Endothelial cell of umbilical vein (primary cell): ENCODE measurements around the gene SH3BP2. TPM values are rescaled to one million over a fixed set of nuclear protein-coding genes. Genes with fewer than 3 reads are reported as not detected.

Source experiments
- BruUV-seq: library from RNA; stranded (reverse); fragments of 400-500 nt; replicated peaks from 2 replicates; lab custom pipeline; 2021; lab: Mats Ljungman, UMichigan
- CTCF ChIA-PET: fragments of 300-600, 350-600 bp; sonication (Branson Sonifier 250); formaldehyde crosslinking; loops from one replicate; lab custom pipeline; 2021; ENCODE audit warnings: antibody characterized with exemption, inconsistent platforms; lab: Charles Lee
- POLR2A ChIA-PET: fragments of 300-600, 350-600 bp; sonication (Branson Sonifier 250); formaldehyde crosslinking; loops from one replicate; lab custom pipeline; 2021; ENCODE audit warnings: antibody characterized with exemption, inconsistent platforms; lab: Charles Lee
- DNase-seq: peaks from one replicate; pipeline ENCODE4 v3.0.0-alpha.2; 2011; ENCODE audit warnings: low read depth, low spot score
- FAIRE-seq: peaks from 2 replicates; lab custom pipeline; 2011; peaks lifted over from hg19 to GRCh38; lab: Jason Lieb, UNC
- H2AFZ ChIP-seq: 2 replicates; pipeline ENCODE4 v1.6.0; 2012; ENCODE audit warnings: low read depth, low read length, control low read depth, inconsistent platforms
- H3K27ac ChIP-seq: 2 replicates; pipeline ENCODE4 v1.5.1; 2011; ENCODE audit warnings: low read depth, mild to moderate bottlenecking, control low read depth, low read length, moderate library complexity; ENCODE audit not compliant: insufficient read depth
- H3K27me3 ChIP-seq, 2 experiments: 2 replicates each; pipeline versions ENCODE4 v1.6.0 to v1.6.1; 2011; ENCODE audit warnings: low read length in 2 of 2, mixed read lengths in 1 of 2; ENCODE audit not compliant: control insufficient read depth in 2 of 2, insufficient read depth in 2 of 2
- H3K36me3 ChIP-seq, 2 experiments: 2 replicates in 1 of 2; 3 replicates in 1 of 2; pipeline ENCODE4 v1.5.1; 2011; ENCODE audit warnings: low read length in 2 of 2, mild to moderate bottlenecking in 1 of 2, moderate library complexity in 1 of 2; ENCODE audit not compliant: control insufficient read depth in 2 of 2, insufficient read depth in 2 of 2; ENCODE audit errors: extremely low read depth in 1 of 2
- H3K4me1 ChIP-seq: 3 replicates; pipeline ENCODE4 v1.5.1; 2011; ENCODE audit warnings: mild to moderate bottlenecking, low read length; ENCODE audit not compliant: control insufficient read depth, insufficient read depth; ENCODE audit errors: extremely low read depth
- H3K4me2 ChIP-seq: 2 replicates; pipeline ENCODE4 v1.6.1; 2011; ENCODE audit warnings: low read length, control low read depth, mixed read lengths; ENCODE audit not compliant: insufficient read depth
- H3K4me3 ChIP-seq, 3 experiments: fragments of 200-600 bp in 1 of 3; sonication (generic), shearing (Covaris generic) in 1 of 3; replicated peaks in 1 of 3; 2 replicates each; pipeline ENCODE4 v1.5.1; 2011 to 2016; ENCODE audit warnings: control low read depth in 3 of 3, low read length in 3 of 3, mild to moderate bottlenecking in 2 of 3, inconsistent platforms in 1 of 3, low read depth in 1 of 3, moderate library complexity in 1 of 3; ENCODE audit not compliant: insufficient read depth in 1 of 3
- H3K79me2 ChIP-seq: 2 replicates; pipeline ENCODE4 v1.6.0; 2012; ENCODE audit warnings: low read length, inconsistent platforms; ENCODE audit not compliant: control insufficient read depth, insufficient read depth
- H3K9ac ChIP-seq: replicated peaks from 2 replicates; pipeline ENCODE3; 2011; ENCODE audit warnings: low read length, control low read depth; ENCODE audit not compliant: insufficient read depth; ENCODE audit errors: extremely low read depth
- H3K9me1 ChIP-seq: replicated peaks from 3 replicates; pipeline ENCODE4 v1.6.0; 2011; ENCODE audit warnings: mild to moderate bottlenecking, low read length; ENCODE audit not compliant: control insufficient read depth, insufficient read depth; ENCODE audit errors: extremely low read depth
- H3K9me3 ChIP-seq: replicated peaks from 2 replicates; pipeline ENCODE4 v1.5.1; 2012; ENCODE audit warnings: low read length, inconsistent platforms; ENCODE audit not compliant: control insufficient read depth, insufficient read depth
- H4K20me1 ChIP-seq: replicated peaks from 2 replicates; pipeline ENCODE3; 2011; ENCODE audit warnings: mild to moderate bottlenecking, low read length; ENCODE audit not compliant: control insufficient read depth, insufficient read depth; ENCODE audit errors: extremely low read depth
- CTCF ChIP-seq, 2 donors: IDR thresholded peaks; 1 replicate in 1 of 2; 2 replicates in 1 of 2; pipeline ENCODE4 v1.5.1; 2011; ENCODE audit warnings: low read length in 2 of 2, mild to moderate bottlenecking in 2 of 2, moderate library complexity in 2 of 2, control low read depth in 1 of 2, inconsistent platforms in 1 of 2, low read depth in 1 of 2; ENCODE audit not compliant: insufficient read depth in 1 of 2; ENCODE audit errors: extremely low read depth in 1 of 2
- EZH2 ChIP-seq: IDR thresholded peaks from 2 replicates; pipeline ENCODE4 v1.6.1; 2012; ENCODE audit warnings: borderline replicate concordance, low read depth, mild to moderate bottlenecking, moderate library complexity, low read length, inconsistent platforms; ENCODE audit not compliant: severe bottlenecking
- FOS ChIP-seq: IDR thresholded peaks from 2 replicates; pipeline ENCODE4 v1.6.1; 2011; ENCODE audit warnings: mild to moderate bottlenecking, low read length, moderate library complexity, borderline replicate concordance; ENCODE audit not compliant: insufficient read depth
- GATA2 ChIP-seq: IDR thresholded peaks from 2 replicates; pipeline ENCODE4 v1.7.0; 2011; ENCODE audit warnings: low read depth, mild to moderate bottlenecking, moderate library complexity, mixed read lengths, low read length; ENCODE audit not compliant: insufficient read length, insufficient read depth
- JUN ChIP-seq: IDR thresholded peaks from 2 replicates; pipeline ENCODE4 v1.6.1; 2011; ENCODE audit warnings: borderline replicate concordance, low read depth; ENCODE audit not compliant: insufficient read length, insufficient read depth
- MAX ChIP-seq: IDR thresholded peaks from 2 replicates; pipeline ENCODE4 v1.6.1; 2011; ENCODE audit not compliant: insufficient read depth, insufficient read length
- MYC ChIP-seq: IDR thresholded peaks from one replicate; pipeline ENCODE4 v1.6.1; 2011; ENCODE audit warnings: mild to moderate bottlenecking, low read depth, low read length
- POLR2A ChIP-seq: IDR thresholded peaks from 2 replicates; pipeline ENCODE4 v1.6.1; 2012; ENCODE audit warnings: low read depth, mild to moderate bottlenecking, control low read depth, low read length
- POLR2AphosphoS5 ChIP-seq: IDR thresholded peaks from 2 replicates; pipeline ENCODE4 v1.6.1; 2012; ENCODE audit warnings: low read depth, mild to moderate bottlenecking, control low read depth, low read length, moderate library complexity; ENCODE audit not compliant: insufficient read depth
- dilution Hi-C: fragments of 300-500 bp; cut with MboI; formaldehyde crosslinking; loops from one replicate; pipeline ENCODE4 v1.15.0; 2019; ENCODE audit warnings: low sequenced_read_pairs; ENCODE audit not compliant: extremely low pct_ligation_motif_present
- intact Hi-C: fragments of 100-400 bp; cut with micrococcal nuclease; formaldehyde crosslinking; loops from one replicate; pipeline ENCODE4 v1.10.0; 2022
- polyA plus RNA-seq, 4 experiments: library from polyadenylated mRNA; depleted of rRNA in 3 of 4; stranded (reverse) in 3 of 4; unstranded in 1 of 4; fragments of >200 nt; gene quantifications; 2 replicates each; pipeline versions ENCODE4 v1.2.1 to v1.2.3, GENCODE V29; 2011 to 2012; ENCODE audit warnings: missing spikeins in 1 of 4
- total RNA-seq: library from RNA; stranded (reverse); gene quantifications from 2 replicates; pipeline ENCODE4 v1.2.3, GENCODE V29; 2021

Gene SH3BP2
- total and polyA plus RNA-seq, 2 donors (not counting 3 experiments of a cell fraction or from before 2014, with no cell fraction given), result 69.2 to 73.9 TPM

- intact Hi-C loops, result no loop called here
- H3K27me3 ChIP-seq, result no peaks in the 10 kb centered on the region
- H3K27ac ChIP-seq, result no peak overlapping the region
- POLR2A ChIA-PET, result no interaction called here
- peak; percentile 35 for FAIRE-seq
- no peaks in the 10 kb centered on the region for H3K36me3 ChIP-seq
- no peak overlapping the region for H2AFZ ChIP-seq
- H3K4me1 ChIP-seq, result peaks cover 62% of the 10 kb centered on the region
- DNase-seq, result peak; percentile 47
- TF ChIP-seq FOS (peak; percentile 57), CTCF (IDR thresholded peaks at IDR 0.05; ENCODE audit: extremely low read depth in 1 of 2, insufficient read depth in 1 of 2, low read depth in 1 of 2, low read length in 2 of 2) (no peak), JUN (peak; percentile 30)
- no peak overlapping the region for H3K4me2 ChIP-seq
- no TSS peak for BruUV-seq
- CTCF ChIA-PET, result interaction anchor here (0.8 to 3.9 kb wide), 5 partner anchors 11 to 99 kb away, joined by 3 to 21 read pairs (median 4); no protein-coding TSS in a partner anchor
- dilution Hi-C loops, result no loop called here
- peaks cover 7% of the 10 kb centered on the region for H4K20me1 ChIP-seq
- H3K4me3 ChIP-seq, result no peak overlapping the region
- no peak overlapping the region for H3K9ac ChIP-seq
- no peaks in the 10 kb centered on the region for H3K9me1 ChIP-seq
- no peaks in the 10 kb centered on the region for H3K9me3 ChIP-seq
- H3K79me2 ChIP-seq, result peaks cover 90% of the 10 kb centered on the region
Observed at GRCh38 chr4:2862528-2862927, 69.6 kb downstream of the SH3BP2 start.

DNA sequence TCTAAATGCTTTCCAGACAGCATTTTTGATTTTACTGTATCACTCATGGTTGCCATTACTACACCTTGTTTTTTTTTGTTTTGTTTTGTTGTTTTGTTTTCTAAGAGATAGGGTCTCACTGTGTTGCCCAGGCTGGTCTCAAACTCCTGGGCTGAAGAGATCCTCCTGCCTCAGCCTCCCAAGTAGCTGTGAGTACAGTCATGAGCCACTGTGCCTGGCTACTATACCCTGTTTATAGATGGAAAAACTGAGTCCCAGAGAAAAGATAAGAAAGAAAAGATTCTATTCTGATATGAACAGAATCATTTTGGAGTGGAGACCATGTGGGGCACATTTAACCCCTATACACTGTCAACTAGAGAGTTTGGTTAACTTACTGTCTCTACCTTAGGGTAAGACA is 70.8 kb downstream of the SH3BP2 start:
- H3K4me1 ChIP-seq, result peaks cover 65% of the 10 kb centered on the region

More for the DNA sequence above, 70.8 kb downstream of the SH3BP2 start:
- dilution Hi-C loops, result no loop called here
- no peak overlapping the region for H2AFZ ChIP-seq
- H3K4me3 ChIP-seq, result no peak overlapping the region
- intact Hi-C loops, result no loop called here
- H3K27me3 ChIP-seq, result no peaks in the 10 kb centered on the region
- no peak overlapping the region for H3K27ac ChIP-seq
- POLR2A ChIA-PET, result no interaction called here
- no peak overlapping the region for H3K9ac ChIP-seq
- H3K4me2 ChIP-seq, result no peak overlapping the region
- FAIRE-seq (no peak), DNase-seq (no peak)
- H4K20me1 ChIP-seq, result peaks cover 5% of the 10 kb centered on the region
- BruUV-seq, result no TSS peak
- H3K9me3 ChIP-seq, result no peaks in the 10 kb centered on the region
- no peaks in the 10 kb centered on the region for H3K36me3 ChIP-seq
- no peaks in the 10 kb centered on the region for H3K9me1 ChIP-seq
- peaks cover 91% of the 10 kb centered on the region for H3K79me2 ChIP-seq
- TF ChIP-seq GATA2, result no peak
- TF ChIP-seq POLR2A, result no peak
- no peak for TF ChIP-seq MYC
- no peak for TF ChIP-seq CTCF (IDR thresholded peaks at IDR 0.05; ENCODE audit: extremely low read depth in 1 of 2, insufficient read depth in 1 of 2, low read depth in 1 of 2, low read length in 2 of 2)
- no peak for TF ChIP-seq EZH2
- TF ChIP-seq MAX, result no peak
- no peak for TF ChIP-seq FOS
- TF ChIP-seq POLR2AphosphoS5, result no peak
- TF ChIP-seq JUN, result no peak
- CTCF ChIA-PET, result interaction anchor here (1.7 to 3.9 kb wide), 2 partner anchors 18 to 100 kb away, joined by 5 to 21 read pairs; no protein-coding TSS in a partner anchor
